Mesendoderm (in vitro differentiated cells): Measurements from ENCODE around the gene P2RY2.
A peak's percentile ranks its signal among the peaks of the same experiment; 100 is the strongest.

Experiments
- DNase-seq: peaks from one replicate; pipeline ENCODE4 v3.0.0; 2013
- H2AK5ac ChIP-seq: 2 replicates; pipeline ENCODE4 v1.6.1; 2013; ENCODE audit warnings: low read length, inconsistent platforms
- H2BK120ac ChIP-seq: 2 replicates; pipeline ENCODE4 v1.6.1; 2013; ENCODE audit warnings: low read depth, mild to moderate bottlenecking, low read length, moderate library complexity, mixed read lengths
- H2BK15ac ChIP-seq: replicated peaks from 2 replicates; pipeline ENCODE4 v1.6.1; 2013; ENCODE audit warnings: low read depth, mild to moderate bottlenecking, moderate library complexity
- H2BK5ac ChIP-seq: 2 replicates; pipeline ENCODE4 v1.6.1; 2013; ENCODE audit warnings: low read length, inconsistent platforms
- H3K18ac ChIP-seq: 2 replicates; pipeline ENCODE4 v1.6.1; 2013; ENCODE audit warnings: mild to moderate bottlenecking, low read length, mixed read lengths
- H3K23ac ChIP-seq: one replicate; pipeline ENCODE4 v1.6.1; 2013; ENCODE audit warnings: low read length
- H3K27ac ChIP-seq: 2 replicates; pipeline ENCODE4 v1.5.1; 2013; ENCODE audit warnings: low read depth, mild to moderate bottlenecking, inconsistent platforms, low read length, moderate library complexity
- H3K27me3 ChIP-seq: 2 replicates; pipeline ENCODE4 v1.6.1; 2013; ENCODE audit warnings: low read length, control low read depth, mild to moderate bottlenecking, inconsistent platforms; ENCODE audit not compliant: insufficient read depth, poor library complexity
- H3K36me3 ChIP-seq: 2 replicates; pipeline ENCODE4 v1.6.1; 2013; ENCODE audit warnings: low read length, inconsistent platforms; ENCODE audit not compliant: control insufficient read depth, insufficient read depth
- H3K4ac ChIP-seq: one replicate; pipeline ENCODE4 v1.6.1; 2013; ENCODE audit warnings: low read depth, mild to moderate bottlenecking, low read length, moderate library complexity
- H3K4me1 ChIP-seq: 2 replicates; pipeline ENCODE4 v1.6.1; 2013; ENCODE audit warnings: low read depth, low read length, inconsistent platforms; ENCODE audit not compliant: control insufficient read depth
- H3K4me2 ChIP-seq: 2 replicates; pipeline ENCODE4 v1.6.1; 2013; ENCODE audit warnings: low read length
- H3K4me3 ChIP-seq: 2 replicates; pipeline ENCODE4 v1.5.1; 2013; ENCODE audit warnings: mild to moderate bottlenecking, low read length
- H3K56ac ChIP-seq: one replicate; pipeline ENCODE4 v1.6.1; 2013; ENCODE audit warnings: low read length
- H3K79me1 ChIP-seq: 2 replicates; pipeline ENCODE4 v1.6.1; 2013; ENCODE audit warnings: low read length, inconsistent platforms
- H3K79me2 ChIP-seq: 2 replicates; pipeline ENCODE4 v1.6.1; 2013; ENCODE audit warnings: mild to moderate bottlenecking, low read length; ENCODE audit not compliant: control insufficient read depth, insufficient read depth
- H3K9ac ChIP-seq: 2 replicates; pipeline ENCODE4 v1.6.1; 2013; ENCODE audit warnings: low read length, inconsistent platforms
- H4K5ac ChIP-seq: one replicate; pipeline ENCODE4 v1.6.1; 2013; ENCODE audit warnings: low read length
- H4K8ac ChIP-seq: one replicate; pipeline ENCODE4 v1.6.1; 2013; ENCODE audit warnings: low read depth, mild to moderate bottlenecking, control low read depth, low read length, moderate library complexity
- WGBS: extraction: QIAGEN DNeasy Blood & Tissue Kit; methylation state at CpG from one replicate; pipeline ENCODE4 v1.1.7; 2013; ENCODE audit warnings: low lambda C conversion rate, missing lambda C conversion rate; ENCODE audit not compliant: insufficient coverage; ENCODE audit errors: extremely low coverage; 5-methylcytosine and 5-hydroxymethylcytosine counted together

P2RY2 gene

GRCh38 chr11:73267906-73268540 is 49.9 kb downstream of the P2RY2 start:
- no peak for DNase-seq
- H3K4me2 ChIP-seq, result no peak overlapping the region
- no CpG with 5 or more reads among the region's 8 CpGs for WGBS

GRCh38 chr11:73268671-73269271 is 50.7 kb downstream of the P2RY2 start:
- Histone ChIP-seq H3K27me3 (peaks cover 2% of the 10 kb centered on the region), H3K4me1 (peaks cover 2% of the 10 kb centered on the region), H3K56ac (no peak overlapping the region), H3K4ac (no peak overlapping the region), H4K8ac (no peak overlapping the region), H3K36me3 (no peaks in the 10 kb centered on the region), H3K18ac (no peak overlapping the region), H2AK5ac (no peak overlapping the region), H2BK15ac (no peak overlapping the region), H2BK120ac (no peak overlapping the region), H3K27ac (no peak overlapping the region), H4K5ac (no peak overlapping the region), H3K23ac (peak overlapping the region; percentile 30), H3K4me3 (no peak overlapping the region), H3K79me2 (no peaks in the 10 kb centered on the region), H3K4me2 (no peak overlapping the region), H3K9ac (no peak overlapping the region), H2BK5ac (no peak overlapping the region), H3K79me1 (no peaks in the 10 kb centered on the region)
- WGBS, result no CpG with 5 or more reads among the region's 8 CpGs
- no peak for DNase-seq

More at GRCh38 chr11:73267906-73268540, 49.9 kb downstream of the P2RY2 start:
- Histone ChIP-seq H3K36me3 (no peaks in the 10 kb centered on the region), H2AK5ac (no peak overlapping the region), H2BK120ac (no peak overlapping the region), H3K27me3 (peaks cover 2% of the 10 kb centered on the region), H3K56ac (no peak overlapping the region), H4K5ac (no peak overlapping the region), H3K4me3 (no peak overlapping the region), H2BK5ac (no peak overlapping the region), H3K4me1 (peaks cover 2% of the 10 kb centered on the region), H2BK15ac (no peak overlapping the region), H3K23ac (no peak overlapping the region), H3K4ac (no peak overlapping the region), H3K27ac (no peak overlapping the region), H3K79me1 (no peaks in the 10 kb centered on the region), H3K9ac (no peak overlapping the region), H4K8ac (no peak overlapping the region), H3K79me2 (no peaks in the 10 kb centered on the region), H3K18ac (no peak overlapping the region)

- Histone ChIP-seq H3K27ac (no peak overlapping the region), H3K27me3 (peaks cover 2% of the 10 kb centered on the region), H4K5ac (no peak overlapping the region), H3K36me3 (no peaks in the 10 kb centered on the region), H3K4me1 (peaks cover 2% of the 10 kb centered on the region), H2BK5ac (no peak overlapping the region), H2AK5ac (no peak overlapping the region), H4K8ac (no peak overlapping the region), H3K4ac (no peak overlapping the region), H3K18ac (no peak overlapping the region), H3K56ac (no peak overlapping the region), H2BK15ac (no peak overlapping the region), H2BK120ac (no peak overlapping the region), H3K4me2 (no peak overlapping the region), H3K23ac (no peak overlapping the region), H3K79me2 (no peaks in the 10 kb centered on the region), H3K79me1 (no peaks in the 10 kb centered on the region), H3K9ac (no peak overlapping the region), H3K4me3 (no peak overlapping the region)
- no CpG with 5 or more reads among the region's 7 CpGs for WGBS
- peak; percentile 84 for DNase-seq
Measured at GRCh38 chr11:73269459-73270015, 51.5 kb downstream of the P2RY2 start.

- H3K4ac ChIP-seq, result no peak overlapping the region
- H3K79me2 ChIP-seq, result no peaks in the 10 kb centered on the region
- H2AK5ac ChIP-seq, result no peak overlapping the region
- H3K23ac ChIP-seq, result no peak overlapping the region
- H3K4me1 ChIP-seq, result peaks cover 2% of the 10 kb centered on the region
- H3K4me2 ChIP-seq, result no peak overlapping the region
- H3K36me3 ChIP-seq, result no peaks in the 10 kb centered on the region
- H3K9ac ChIP-seq, result no peak overlapping the region
- peak overlapping the region; percentile 30 for H3K56ac ChIP-seq
- no CpG with 5 or more reads among the region's 7 CpGs for WGBS
- no peak overlapping the region for H2BK120ac ChIP-seq
- H2BK5ac ChIP-seq, result no peak overlapping the region
- no peak overlapping the region for H4K5ac ChIP-seq
- H3K27ac ChIP-seq, result no peak overlapping the region
- no peak overlapping the region for H2BK15ac ChIP-seq
- H3K4me3 ChIP-seq, result no peak overlapping the region
- H3K27me3 ChIP-seq, result no peaks in the 10 kb centered on the region
- H3K18ac ChIP-seq, result no peak overlapping the region
- H4K8ac ChIP-seq, result no peak overlapping the region
- H3K79me1 ChIP-seq, result no peaks in the 10 kb centered on the region
- no peak for DNase-seq
Measured at GRCh38 chr11:73270016-73270854, 52.2 kb downstream of the P2RY2 start.

- no peak overlapping the region for H2BK5ac ChIP-seq
- peaks cover 2% of the 10 kb centered on the region for H3K4me1 ChIP-seq
- no peaks in the 10 kb centered on the region for H3K27me3 ChIP-seq
- no peak overlapping the region for H3K4ac ChIP-seq
- no peak overlapping the region for H3K18ac ChIP-seq
- H3K27ac ChIP-seq, result no peak overlapping the region
- H3K23ac ChIP-seq, result no peak overlapping the region
- H4K8ac ChIP-seq, result no peak overlapping the region
- no peak overlapping the region for H3K56ac ChIP-seq
- H3K36me3 ChIP-seq, result no peaks in the 10 kb centered on the region
- no peak overlapping the region for H2BK120ac ChIP-seq
- no peak overlapping the region for H2AK5ac ChIP-seq
- no peak overlapping the region for H4K5ac ChIP-seq
- DNase-seq, result no peak
- no CpG with 5 or more reads among the region's 18 CpGs for WGBS
- no peak overlapping the region for H3K4me3 ChIP-seq
- no peak overlapping the region for H2BK15ac ChIP-seq
- H3K79me2 ChIP-seq, result no peaks in the 10 kb centered on the region
- H3K4me2 ChIP-seq, result no peak overlapping the region
- no peaks in the 10 kb centered on the region for H3K79me1 ChIP-seq
- H3K9ac ChIP-seq, result no peak overlapping the region
Measured at GRCh38 chr11:73270855-73271477, 52.9 kb downstream of the P2RY2 start.
